OCI-LY1 (cell line): ENCODE measurements around the gene ARHGEF40.

Experiments
- CTCF ChIP-seq: fragments of 200-600 bp; sonication (generic), shearing (Covaris generic); IDR thresholded peaks from 2 replicates; pipeline ENCODE4 v1.5.1; 2017; ENCODE audit warnings: mild to moderate bottlenecking, antibody characterized with exemption, low read length, moderate library complexity, mixed read lengths
- EZH2 ChIP-seq: fragments of 200-600 bp; sonication (generic), shearing (Covaris generic); IDR thresholded peaks from 2 replicates; pipeline ENCODE4 v1.8.0; 2017; ENCODE audit warnings: borderline replicate concordance, mixed run types, mild to moderate bottlenecking, antibody characterized with exemption, low read length, moderate library complexity, mixed read lengths

- TF ChIP-seq CTCF (no peak), EZH2 (no peak)
Observed at GRCh38 chr14:21084998-21085853, 15.1 kb downstream of the ARHGEF40 start.
